ENCODE data around the gene RSL1D1.

DNA sequence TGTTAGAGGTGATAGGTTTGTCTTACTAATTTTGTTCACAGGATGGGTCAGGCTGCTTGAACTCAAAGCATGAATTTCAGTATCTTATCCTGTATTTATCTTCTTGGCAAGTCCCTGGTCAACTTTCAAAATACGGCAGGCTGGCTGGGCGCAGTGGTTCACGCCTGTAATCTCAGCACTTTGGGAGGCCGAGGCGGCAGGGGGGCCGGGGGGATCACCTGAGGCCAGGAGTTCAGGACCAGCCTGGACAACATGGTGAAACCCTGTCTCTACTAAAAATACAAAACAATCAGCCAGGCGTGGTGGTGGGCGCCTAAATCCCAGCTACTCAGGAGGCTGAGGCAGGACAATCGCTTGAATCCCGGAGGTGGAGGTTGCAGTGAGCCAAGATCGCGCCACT lies 25.0 kb upstream of the RSL1D1 start:
- TF ChIP-seq, protein P1, sequence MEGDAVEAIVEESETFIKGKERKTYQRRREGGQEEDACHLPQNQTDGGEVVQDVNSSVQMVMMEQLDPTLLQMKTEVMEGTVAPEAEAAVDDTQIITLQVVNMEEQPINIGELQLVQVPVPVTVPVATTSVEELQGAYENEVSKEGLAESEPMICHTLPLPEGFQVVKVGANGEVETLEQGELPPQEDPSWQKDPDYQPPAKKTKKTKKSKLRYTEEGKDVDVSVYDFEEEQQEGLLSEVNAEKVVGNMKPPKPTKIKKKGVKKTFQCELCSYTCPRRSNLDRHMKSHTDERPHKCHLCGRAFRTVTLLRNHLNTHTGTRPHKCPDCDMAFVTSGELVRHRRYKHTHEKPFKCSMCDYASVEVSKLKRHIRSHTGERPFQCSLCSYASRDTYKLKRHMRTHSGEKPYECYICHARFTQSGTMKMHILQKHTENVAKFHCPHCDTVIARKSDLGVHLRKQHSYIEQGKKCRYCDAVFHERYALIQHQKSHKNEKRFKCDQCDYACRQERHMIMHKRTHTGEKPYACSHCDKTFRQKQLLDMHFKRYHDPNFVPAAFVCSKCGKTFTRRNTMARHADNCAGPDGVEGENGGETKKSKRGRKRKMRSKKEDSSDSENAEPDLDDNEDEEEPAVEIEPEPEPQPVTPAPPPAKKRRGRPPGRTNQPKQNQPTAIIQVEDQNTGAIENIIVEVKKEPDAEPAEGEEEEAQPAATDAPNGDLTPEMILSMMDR (IDR thresholded peaks at IDR 0.05) = no peak
- TF ChIP-seq POLR2A (IDR thresholded peaks at IDR 0.05) = no peak

Measured in lower leg skin (tissue), 3 donors.